ENCODE results near the gene RNF5. TPM values are rescaled to one million over a fixed set of nuclear protein-coding genes. Genes with fewer than 3 reads are reported as not detected.
A peak's percentile ranks its signal among the peaks of the same experiment; 100 is the strongest.

Gene RNF5
- total and polyA plus RNA-seq, 2 of the 4 experiments (the other 2 are of a cell fraction) = 18.8 to 41.4 TPM

GRCh38 chr6:32170294-32170693, 7.9 kb upstream of the RNF5 start:
- no peak overlapping the region for H3K27ac ChIP-seq (ENCODE audit: insufficient read depth, low read length)
- DNase-seq (no peak), ATAC-seq (ENCODE audit: low read depth) (no peak)
- WGBS, 2 experiments (ENCODE audit: extremely low coverage in 2 of 2, insufficient read length in 1 of 2) = no CpG with 5 or more reads among the region's 11 CpGs
- ChIA-PET POLR2A (ENCODE audit: unreplicated experiment) (no interaction called here), CTCF (no interaction called here)
- H3K9ac ChIP-seq (ENCODE audit: low read depth, low read length) = no peak overlapping the region
- H4K5ac ChIP-seq (ENCODE audit: low read depth, low read length) = no peak overlapping the region
- intact Hi-C loops (cut with micrococcal nuclease) = no loop called here
- no peak overlapping the region for H3K23ac ChIP-seq (ENCODE audit: low read depth, low read length)
- H3K9me3 ChIP-seq (ENCODE audit: control insufficient read depth, insufficient read depth, low read length) = no peaks in the 10 kb centered on the region
- H3K36me3 ChIP-seq (ENCODE audit: control insufficient read depth, insufficient read depth, low read length) = peaks cover 50% of the 10 kb centered on the region
- H3K4me1 ChIP-seq (ENCODE audit: control insufficient read depth, insufficient read depth, low read length) = peaks cover 4% of the 10 kb centered on the region
- peak overlapping the region; percentile 23 for H2AK9ac ChIP-seq (replicated peaks; ENCODE audit: low read depth, low read length, poor library complexity)
- no peak overlapping the region for H4K8ac ChIP-seq (ENCODE audit: low read depth in 2 of 2, low read length in 2 of 2)
- H2BK5ac ChIP-seq (ENCODE audit: low read depth, low read length, poor library complexity, severe bottlenecking) = no peak overlapping the region
- H4K20me1 ChIP-seq (ENCODE audit: insufficient read depth, low read length) = no peaks in the 10 kb centered on the region
- H3K27me3 ChIP-seq (ENCODE audit: control insufficient read depth, insufficient read depth, low read length) = no peaks in the 10 kb centered on the region
- H3K14ac ChIP-seq (replicated peaks; ENCODE audit: low read depth, low read length) = no peak overlapping the region
- dilution Hi-C loops (cut with HindIII; ENCODE audit: low sequenced_read_pairs, unreplicated experiment) = no loop called here
- no peak for TF ChIP-seq BHLHE40 (IDR thresholded peaks at IDR 0.05; ENCODE audit: low read depth, low read length)
- peaks cover 31% of the 10 kb centered on the region for H3K9me1 ChIP-seq (ENCODE audit: insufficient read depth, low read length)
- no peak overlapping the region for H2AFZ ChIP-seq (replicated peaks; ENCODE audit: low read length, poor library complexity)
- no peak overlapping the region for H2BK120ac ChIP-seq (ENCODE audit: low read depth, low read length)
- H3K4me2 ChIP-seq (ENCODE audit: low read depth, low read length) = no peak overlapping the region
- no peak overlapping the region for H3K56ac ChIP-seq (ENCODE audit: extremely low read depth, insufficient read depth, low read length)
- H2BK20ac ChIP-seq (ENCODE audit: low read depth, low read length) = no peak overlapping the region
- no peak overlapping the region for H3K18ac ChIP-seq (ENCODE audit: low read depth, low read length)
- in situ Hi-C loops (cut with MboI; ENCODE audit: low sequenced_read_pairs) = loop anchor here (10.0 kb wide), 1 partner anchor 195 kb away; the partner anchor contains the start of gene DXO
- H3K79me1 ChIP-seq (ENCODE audit: low read depth in 1 of 2, low read length in 2 of 2) = peaks cover 26 to 51% of the 10 kb centered on the region in 2 experiments; a peak in 3 of 4 replicates
- H4K91ac ChIP-seq (ENCODE audit: insufficient read depth, low read depth, low read length) = no peak overlapping the region
- no peak overlapping the region for H3K4ac ChIP-seq (ENCODE audit: low read depth, low read length)
- no peak overlapping the region for H2AK5ac ChIP-seq (ENCODE audit: low read depth, low read length)
- no peak overlapping the region for H2BK15ac ChIP-seq (ENCODE audit: low read depth, low read length)
- BruUV-seq (replicated peaks) = no TSS peak
- no peak overlapping the region for H3K4me3 ChIP-seq (ENCODE audit: insufficient read depth, low read depth, low read length)

Measured in IMR-90 (cell line).